Measurements from ENCODE around the gene ALDH1B1. TPM values are rescaled to one million over a fixed set of nuclear protein-coding genes. Genes with fewer than 3 reads are reported as not detected.

Gene ALDH1B1
- total and polyA plus RNA-seq, 7 donors, result 24.9 to 120 (median 46.9) TPM

- Histone ChIP-seq H3K9me3 (no peaks in the 10 kb centered on the region), H3K4me1 (no peaks in the 10 kb centered on the region), H3K27me3 (ENCODE audit: insufficient read depth in 3 of 3, low read length in 2 of 3) (peaks cover 0 to 2% (median 0%) of the 10 kb centered on the region in 3 donors), H3K4me3 (no peak overlapping the region), H3K36me3 (ENCODE audit: insufficient read depth in 1 of 2, low read depth in 1 of 2) (no peaks in the 10 kb centered on the region), H3K27ac (no peak overlapping the region)
- no peak for DNase-seq
- no peak for TF ChIP-seq CTCF (IDR thresholded peaks at IDR 0.05)
- intact Hi-C loops (cut with DNase I), result no loop called here
- 94 to 100% (median 99%) methylated on average over 1 of the region's 1 CpG for WGBS, 3 donors
- ATAC-seq, result no peak
Measured at GRCh38 chr9:38439916-38440301, 47.4 kb downstream of the ALDH1B1 start.

GRCh38 chr9:38440516-38440915, 48.0 kb downstream of the ALDH1B1 start:
- H3K36me3 ChIP-seq (ENCODE audit: insufficient read depth in 1 of 2, low read depth in 1 of 2), result no peaks in the 10 kb centered on the region
- no peak for ATAC-seq

GRCh38 chr9:38441347-38442085, 49.0 kb downstream of the ALDH1B1 start:
- DNase-seq (no peak), ATAC-seq (no peak)
- TF ChIP-seq CTCF (IDR thresholded peaks at IDR 0.05), result no peak
- Histone ChIP-seq H3K36me3 (ENCODE audit: insufficient read depth in 1 of 2, low read depth in 1 of 2) (no peaks in the 10 kb centered on the region), H3K27me3 (ENCODE audit: insufficient read depth in 3 of 3, low read length in 2 of 3) (peaks cover 0 to 2% (median 0%) of the 10 kb centered on the region in 3 donors), H3K27ac (no peak overlapping the region), H3K9me3 (no peaks in the 10 kb centered on the region), H3K4me3 (no peak overlapping the region), H3K4me1 (no peaks in the 10 kb centered on the region)
- intact Hi-C loops (cut with DNase I), result no loop called here
- 70 to 76% (median 74%) methylated on average over 8 of the region's 8 CpGs for WGBS, 3 donors

More at GRCh38 chr9:38440516-38440915, 48.0 kb downstream of the ALDH1B1 start:
- H3K27me3 ChIP-seq (ENCODE audit: insufficient read depth in 3 of 3, low read length in 2 of 3), result peaks cover 0 to 2% (median 0%) of the 10 kb centered on the region in 3 donors
- no peak overlapping the region for H3K4me3 ChIP-seq
- DNase-seq, result no peak
- TF ChIP-seq CTCF (IDR thresholded peaks at IDR 0.05), result no peak
- no peaks in the 10 kb centered on the region for H3K4me1 ChIP-seq
- intact Hi-C loops (cut with DNase I), result no loop called here
- WGBS, 3 donors, result 76 to 85% (median 84%) methylated on average over 3 of the region's 3 CpGs
- no peaks in the 10 kb centered on the region for H3K9me3 ChIP-seq
- no peak overlapping the region for H3K27ac ChIP-seq

- intact Hi-C loops (cut with DNase I), result no loop called here
- Histone ChIP-seq H3K27ac (no peak overlapping the region), H3K4me3 (no peak overlapping the region), H3K36me3 (ENCODE audit: insufficient read depth in 1 of 2, low read depth in 1 of 2) (no peaks in the 10 kb centered on the region), H3K9me3 (no peaks in the 10 kb centered on the region), H3K27me3 (ENCODE audit: insufficient read depth in 3 of 3, low read length in 2 of 3) (peaks cover 0 to 2% (median 0%) of the 10 kb centered on the region in 3 donors), H3K4me1 (no peaks in the 10 kb centered on the region)
- no peak for TF ChIP-seq CTCF (IDR thresholded peaks at IDR 0.05)
- no peak for DNase-seq
- no peak for ATAC-seq
- WGBS, 3 donors, result 54 to 68% (median 60%) methylated on average over 8 of the region's 8 CpGs
Measured at GRCh38 chr9:38442473-38443096, 50.1 kb downstream of the ALDH1B1 start.
